HL-60 (cell line): ENCODE measurements around the gene TUT1.
A peak's percentile ranks its signal among the peaks of the same experiment; 100 is the strongest.
"Not testable (repeated sequence)": the region's sequence is repeated elsewhere in the genome, so short reads cannot be mapped to it uniquely, and the experiment has no call there.

Experiments used
- DNase-seq, 2 experiments: peaks; one replicate each; pipeline ENCODE4 v3.0.0-alpha.2; 2010 to 2020; ENCODE audit warnings: low read depth in 1 of 2, low spot score in 1 of 2
- H3K27ac ChIP-seq: fragments of 250-450 bp; sonication (Bioruptor Pico); replicated peaks from 2 replicates; pipeline ENCODE4 v1.5.1; 2020; ENCODE audit warnings: mild to moderate bottlenecking, moderate library complexity
- H3K27me3 ChIP-seq: fragments of 250-450 bp; sonication (Bioruptor Pico); 2 replicates; pipeline ENCODE4 v1.5.1; 2021; ENCODE audit warnings: mild to moderate bottlenecking, moderate library complexity; ENCODE audit not compliant: insufficient read depth, poor library complexity, severe bottlenecking
- H3K4me3 ChIP-seq: replicated peaks from 2 replicates; pipeline ENCODE4 v1.5.1; 2011; ENCODE audit warnings: mild to moderate bottlenecking, control low read depth, low read length; ENCODE audit not compliant: insufficient read depth
- CTCF ChIP-seq: IDR thresholded peaks from one replicate; pipeline ENCODE4 v1.5.1; 2011; ENCODE audit warnings: low read length, control low read depth, inconsistent platforms; ENCODE audit not compliant: insufficient read depth
- GABPA ChIP-seq: IDR thresholded peaks from 2 replicates; pipeline ENCODE4 v1.6.1; 2012; ENCODE audit warnings: low read depth
- POLR2AphosphoS5 ChIP-seq: IDR thresholded peaks from 2 replicates; pipeline ENCODE4 v1.6.1; 2012; ENCODE audit warnings: low read depth
- REST ChIP-seq: IDR thresholded peaks from 2 replicates; pipeline ENCODE4 v1.6.1; 2012; ENCODE audit warnings: low read depth; ENCODE audit not compliant: insufficient replicate concordance
- SPI1 ChIP-seq: IDR thresholded peaks from 2 replicates; pipeline ENCODE4 v1.6.1; 2012; ENCODE audit warnings: low read depth, mild to moderate bottlenecking, borderline replicate concordance

The TUT1 gene

GRCh38 chr11:62592989-62593421 lies 1.7 kb upstream of the TUT1 start:
- TF ChIP-seq POLR2AphosphoS5 (0 out of 2 replicates have a peak, but pooled peaks have one; percentile 23), SPI1 (no peak)
- no peak for DNase-seq
- H3K27ac ChIP-seq: peak overlapping the region; percentile 88
- no peaks in the 10 kb centered on the region for H3K27me3 ChIP-seq
- H3K4me3 ChIP-seq: no peak overlapping the region

- no peak for DNase-seq
- TF ChIP-seq SPI1: no peak
- TF ChIP-seq REST: no peak
- TF ChIP-seq POLR2AphosphoS5: no peak; the same call in none of the 2 replicates
- no peak for TF ChIP-seq GABPA
- no peak for TF ChIP-seq CTCF
Measured at GRCh38 chr11:62592146-62592815, 958 bp upstream of the TUT1 start.

GRCh38 chr11:62588966-62589637 lies 2.2 kb downstream of the TUT1 start:
- H3K27me3 ChIP-seq: no peaks in the 10 kb centered on the region
- no peak for TF ChIP-seq SPI1
- TF ChIP-seq CTCF: no peak
- TF ChIP-seq GABPA: no peak
- no peak for TF ChIP-seq REST
- TF ChIP-seq POLR2AphosphoS5: no peak
- no peak for DNase-seq
- no peak overlapping the region for H3K27ac ChIP-seq
- no peak overlapping the region for H3K4me3 ChIP-seq

More at GRCh38 chr11:62592146-62592815, 958 bp upstream of the TUT1 start:
- H3K27ac ChIP-seq: peak overlapping the region; percentile 88
- peak overlapping the region; percentile 41 for H3K4me3 ChIP-seq
- H3K27me3 ChIP-seq: no peaks in the 10 kb centered on the region

- not testable (repeated sequence) for DNase-seq, H3K4me3 ChIP-seq, H3K27me3 ChIP-seq, H3K27ac ChIP-seq
Measured at GRCh38 chr11:62585356-62585755, 6.0 kb downstream of the TUT1 start.

- not testable (repeated sequence) for DNase-seq
Measured at GRCh38 chr11:62581735-62582134, 9.6 kb downstream of the TUT1 start.

More at GRCh38 chr11:62581735-62582134, 9.6 kb downstream of the TUT1 start:
- not testable (repeated sequence) for H3K27ac ChIP-seq, H3K27me3 ChIP-seq, H3K4me3 ChIP-seq
